Tibial artery (tissue), 4 donors: ENCODE measurements around the gene EMX2.

Source experiments
- DNase-seq, 2 donors: peaks; one replicate each; pipeline ENCODE4 v3.0.0-alpha.2; 2019
- H3K27ac ChIP-seq, 2 donors: fragments of 200-600 bp; sonication (generic) in 1 of 2; 1 replicate in 1 of 2; 2 replicates in 1 of 2; pipeline ENCODE4 v1.5.1; 2018 to 2019; ENCODE audit warnings: mild to moderate bottlenecking in 1 of 2
- H3K27me3 ChIP-seq, 2 donors: fragments of 200-600 bp; sonication (generic) in 1 of 2; one replicate each; pipeline versions ENCODE4 v1.5.1 to v1.6.0; 2016 to 2019
- H3K36me3 ChIP-seq, 3 donors: fragments of 200-600 bp; sonication (generic) in 2 of 3; one replicate each; pipeline ENCODE4 v1.5.1; 2016 to 2019; ENCODE audit warnings: mild to moderate bottlenecking in 2 of 3
- H3K4me1 ChIP-seq, 4 donors: fragments of 200-600 bp; sonication (generic) in 2 of 4; 1 replicate in 3 of 4; 2 replicates in 1 of 4; pipeline ENCODE4 v1.5.1; 2016 to 2019
- H3K4me3 ChIP-seq, 2 donors: fragments of 200-600 bp; sonication (generic) in 1 of 2; 1 replicate in 1 of 2; 2 replicates in 1 of 2; pipeline ENCODE4 v1.5.1; 2018 to 2019; ENCODE audit warnings: mild to moderate bottlenecking in 2 of 2
- H3K9me3 ChIP-seq, 3 donors: fragments of 200-600 bp; sonication (generic) in 1 of 3; one replicate each; pipeline ENCODE4 v1.5.1; 2016 to 2019
- intact Hi-C: fragments of 100-400 bp; cut with DNase I; formaldehyde crosslinking; loops from one replicate; pipeline ENCODE4 v1.15.0; 2023; ENCODE audit warnings: low total_unique reads
- TF ChIP-seq, protein P1 (sequence below), 2 experiments: fragments of 200-600 bp in 1 of 2; fragments of 450-650 bp in 1 of 2; IDR thresholded peaks; one replicate each; pipeline ENCODE4 v1.5.1; 2017 to 2019; ENCODE audit warnings: antibody characterized with exemption in 2 of 2, mild to moderate bottlenecking in 1 of 2, moderate library complexity in 1 of 2

Gene EMX2

DNA sequence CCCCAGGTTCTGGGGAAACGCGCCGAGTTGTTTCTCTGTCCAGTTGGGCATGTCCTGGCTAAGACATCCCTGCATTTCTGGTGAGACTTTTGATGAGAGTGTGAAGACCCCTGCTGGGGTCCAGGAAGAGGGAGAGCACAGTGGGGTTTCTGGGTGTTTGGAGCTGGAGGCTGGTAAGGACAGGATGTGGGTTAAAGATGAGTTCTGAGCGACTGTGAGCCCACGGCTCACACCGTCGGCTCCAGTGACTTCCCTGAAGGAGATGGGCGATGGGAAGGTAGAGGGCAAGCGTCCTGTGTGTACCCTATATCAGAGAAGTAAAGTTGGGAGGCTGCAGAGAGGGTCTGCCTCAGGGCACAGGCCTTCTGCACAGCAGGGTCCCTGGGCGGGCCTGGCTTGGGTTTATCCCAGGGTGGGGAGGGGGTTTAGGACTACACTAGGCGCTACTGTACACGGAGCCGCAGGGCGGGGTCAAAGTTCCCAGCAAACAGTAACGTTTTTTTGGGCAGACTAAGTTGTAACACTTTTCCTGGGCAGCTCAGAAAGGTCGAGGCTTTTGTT lies 3.6 kb downstream of the EMX2 start:
- peaks cover 0 to 63% of the 10 kb centered on the region in 2 donors for H3K27me3 ChIP-seq
- DNase-seq = peak in 1 of 2 donors; percentile 60
- peak overlapping the region; percentile 91 to 94 for H3K27ac ChIP-seq
- H3K36me3 ChIP-seq = no peaks in the 10 kb centered on the region
- intact Hi-C loops = no loop called here
- no peaks in the 10 kb centered on the region for H3K9me3 ChIP-seq
- peak overlapping the region; percentile 68 to 69 for H3K4me3 ChIP-seq
- TF ChIP-seq, protein P1, sequence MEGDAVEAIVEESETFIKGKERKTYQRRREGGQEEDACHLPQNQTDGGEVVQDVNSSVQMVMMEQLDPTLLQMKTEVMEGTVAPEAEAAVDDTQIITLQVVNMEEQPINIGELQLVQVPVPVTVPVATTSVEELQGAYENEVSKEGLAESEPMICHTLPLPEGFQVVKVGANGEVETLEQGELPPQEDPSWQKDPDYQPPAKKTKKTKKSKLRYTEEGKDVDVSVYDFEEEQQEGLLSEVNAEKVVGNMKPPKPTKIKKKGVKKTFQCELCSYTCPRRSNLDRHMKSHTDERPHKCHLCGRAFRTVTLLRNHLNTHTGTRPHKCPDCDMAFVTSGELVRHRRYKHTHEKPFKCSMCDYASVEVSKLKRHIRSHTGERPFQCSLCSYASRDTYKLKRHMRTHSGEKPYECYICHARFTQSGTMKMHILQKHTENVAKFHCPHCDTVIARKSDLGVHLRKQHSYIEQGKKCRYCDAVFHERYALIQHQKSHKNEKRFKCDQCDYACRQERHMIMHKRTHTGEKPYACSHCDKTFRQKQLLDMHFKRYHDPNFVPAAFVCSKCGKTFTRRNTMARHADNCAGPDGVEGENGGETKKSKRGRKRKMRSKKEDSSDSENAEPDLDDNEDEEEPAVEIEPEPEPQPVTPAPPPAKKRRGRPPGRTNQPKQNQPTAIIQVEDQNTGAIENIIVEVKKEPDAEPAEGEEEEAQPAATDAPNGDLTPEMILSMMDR (IDR thresholded peaks at IDR 0.05) = no peak
- peaks cover 0 to 38% (median 23%) of the 10 kb centered on the region in 4 donors for H3K4me1 ChIP-seq

DNA sequence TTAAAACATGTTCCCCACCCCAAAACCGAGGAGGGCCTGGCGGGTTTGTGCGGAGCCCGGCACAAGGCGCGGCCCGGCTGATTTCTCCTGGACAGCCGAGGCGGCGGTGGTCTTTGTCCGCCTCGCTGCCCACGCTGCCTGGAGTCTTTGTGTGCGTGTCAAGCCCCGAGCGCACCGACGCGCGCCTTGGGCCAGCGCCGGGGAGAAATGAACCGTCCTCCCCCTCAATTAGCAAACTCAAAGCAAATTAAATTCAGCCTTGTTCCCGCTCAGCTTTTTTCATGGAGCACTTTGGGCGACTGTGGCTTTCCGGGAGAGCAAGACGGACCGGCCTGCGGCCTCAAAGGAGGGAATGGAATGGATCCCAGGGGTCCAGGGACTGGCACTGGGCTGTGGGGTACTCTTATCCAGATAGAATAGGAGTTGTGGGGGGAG lies 4.1 kb downstream of the EMX2 start:
- H3K9me3 ChIP-seq = no peaks in the 10 kb centered on the region
- H3K36me3 ChIP-seq = no peaks in the 10 kb centered on the region
- H3K4me3 ChIP-seq = peak overlapping the region; percentile 68 to 69
- peaks cover 0 to 65% of the 10 kb centered on the region in 2 donors for H3K27me3 ChIP-seq
- DNase-seq = peak in 1 of 2 donors; percentile 60
- H3K27ac ChIP-seq = peak overlapping the region; percentile 91 to 94
- TF ChIP-seq, protein P1 (IDR thresholded peaks at IDR 0.05) = no peak
- H3K4me1 ChIP-seq = peaks cover 0 to 38% (median 23%) of the 10 kb centered on the region in 4 donors
- intact Hi-C loops = no loop called here

DNA sequence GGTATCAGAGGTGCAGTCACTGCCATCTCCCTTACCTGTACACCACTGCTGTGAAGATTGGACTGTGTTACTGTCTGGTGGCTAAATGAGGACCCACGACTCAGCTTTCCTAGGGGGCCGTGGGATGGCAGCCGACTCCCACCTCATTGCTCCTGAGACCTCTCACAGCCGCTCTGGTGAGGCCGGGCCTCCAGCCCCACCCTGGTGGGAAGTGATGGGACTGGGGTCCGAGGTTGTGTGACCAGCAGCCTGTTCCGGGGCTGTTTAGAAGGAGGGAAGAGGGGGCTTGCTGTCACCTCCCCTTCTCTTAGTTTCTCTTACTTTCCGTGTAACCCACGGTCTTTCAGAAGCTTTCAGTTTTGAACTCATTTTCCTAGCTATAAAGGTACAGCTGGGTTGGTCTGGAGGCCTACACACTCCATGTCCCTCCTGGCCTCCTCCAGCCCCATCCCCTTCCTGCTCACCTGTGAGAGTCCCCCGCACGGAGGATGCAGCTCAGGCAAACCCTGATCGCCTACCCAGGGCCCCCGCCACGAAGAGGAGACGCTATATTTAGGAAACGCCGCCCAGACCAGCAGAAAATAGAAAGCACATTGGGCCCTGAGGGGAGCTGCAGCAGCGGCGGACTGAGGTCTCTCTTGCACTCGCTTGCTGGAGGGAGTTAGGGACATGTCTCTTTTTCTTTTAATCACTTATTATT lies 4.6 kb downstream of the EMX2 start:
- peaks cover 0 to 44% (median 23%) of the 10 kb centered on the region in 4 donors for H3K4me1 ChIP-seq
- DNase-seq = peak in 1 of 2 donors; percentile 73
- peaks cover 0 to 65% of the 10 kb centered on the region in 2 donors for H3K27me3 ChIP-seq
- no peaks in the 10 kb centered on the region for H3K36me3 ChIP-seq
- H3K27ac ChIP-seq = peak overlapping the region; percentile 62 to 91
- intact Hi-C loops = no loop called here
- TF ChIP-seq, protein P1 (IDR thresholded peaks at IDR 0.05) = no peak
- no peaks in the 10 kb centered on the region for H3K9me3 ChIP-seq
- peak overlapping the region; percentile 68 to 69 for H3K4me3 ChIP-seq

DNA sequence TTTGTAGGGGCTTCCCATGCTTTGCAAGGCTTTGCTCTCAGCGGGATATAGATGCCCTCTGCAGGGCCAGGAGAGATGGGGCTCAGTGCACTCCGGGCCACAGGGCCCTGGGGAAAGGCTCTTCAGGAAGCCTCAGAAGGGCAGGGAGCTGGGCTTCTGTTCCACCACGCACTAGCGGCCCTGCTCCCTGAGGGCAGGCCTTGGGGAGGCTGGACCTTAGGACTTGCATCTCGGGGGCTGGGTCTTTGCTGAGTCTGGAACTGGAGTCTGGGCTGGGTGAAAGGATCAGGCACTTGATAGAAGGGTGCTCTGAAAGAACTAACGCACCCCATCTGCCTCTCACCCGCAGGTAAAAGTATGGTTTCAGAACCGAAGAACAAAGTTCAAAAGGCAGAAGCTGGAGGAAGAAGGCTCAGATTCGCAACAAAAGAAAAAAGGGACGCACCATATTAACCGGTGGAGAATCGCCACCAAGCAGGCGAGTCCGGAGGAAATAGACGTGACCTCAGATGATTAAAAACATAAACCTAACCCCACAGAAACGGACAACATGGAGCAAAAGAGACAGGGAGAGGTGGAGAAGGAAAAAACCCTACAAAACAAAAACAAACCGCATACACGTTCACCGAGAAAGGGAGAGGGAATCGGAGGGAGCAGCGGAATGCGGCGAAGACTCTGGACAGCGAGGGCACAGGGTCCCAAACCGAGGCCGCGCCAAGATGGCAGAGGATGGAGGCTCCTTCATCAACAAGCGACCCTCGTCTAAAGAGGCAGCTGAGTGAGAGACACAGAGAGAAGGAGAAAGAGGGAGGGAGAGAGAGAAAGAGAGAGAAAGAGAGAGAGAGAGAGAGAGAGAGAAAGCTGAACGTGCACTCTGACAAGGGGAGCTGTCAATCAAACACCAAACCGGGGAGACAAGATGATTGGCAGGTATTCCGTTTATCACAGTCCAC lies 5.4 kb downstream of the EMX2 start:
- peak in 1 of 2 donors; percentile 65 for DNase-seq
- Histone ChIP-seq H3K27me3 (peaks cover 0 to 67% of the 10 kb centered on the region in 2 donors), H3K36me3 (no peaks in the 10 kb centered on the region), H3K4me1 (peaks cover 0 to 48% (median 24%) of the 10 kb centered on the region in 4 donors), H3K9me3 (no peaks in the 10 kb centered on the region), H3K27ac (peak overlapping the region in 1 of 2 donors; percentile 91), H3K4me3 (peak overlapping the region; percentile 68 to 69)
- intact Hi-C loops = no loop called here
- TF ChIP-seq, protein P1 (IDR thresholded peaks at IDR 0.05) = no peak

DNA sequence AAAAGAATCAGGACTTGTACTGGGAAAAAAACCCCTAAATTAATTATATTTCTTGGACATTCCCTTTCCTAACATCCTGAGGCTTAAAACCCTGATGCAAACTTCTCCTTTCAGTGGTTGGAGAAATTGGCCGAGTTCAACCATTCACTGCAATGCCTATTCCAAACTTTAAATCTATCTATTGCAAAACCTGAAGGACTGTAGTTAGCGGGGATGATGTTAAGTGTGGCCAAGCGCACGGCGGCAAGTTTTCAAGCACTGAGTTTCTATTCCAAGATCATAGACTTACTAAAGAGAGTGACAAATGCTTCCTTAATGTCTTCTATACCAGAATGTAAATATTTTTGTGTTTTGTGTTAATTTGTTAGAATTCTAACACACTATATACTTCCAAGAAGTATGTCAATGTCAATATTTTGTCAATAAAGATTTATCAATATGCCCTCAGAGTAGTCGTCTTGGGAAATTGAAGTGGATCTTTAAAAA lies 6.6 kb downstream of the EMX2 start:
- TF ChIP-seq, protein P1 (IDR thresholded peaks at IDR 0.05) = no peak
- Histone ChIP-seq H3K27ac (no peak overlapping the region), H3K4me1 (peaks cover 0 to 51% (median 24%) of the 10 kb centered on the region in 4 donors), H3K9me3 (no peaks in the 10 kb centered on the region), H3K27me3 (peaks cover 0 to 67% of the 10 kb centered on the region in 2 donors), H3K36me3 (no peaks in the 10 kb centered on the region), H3K4me3 (no peak overlapping the region)
- intact Hi-C loops = no loop called here
- DNase-seq = no peak
